Inferior parietal cortex (tissue), 1 donor: ENCODE results near the gene ITPRID1.
A peak's percentile ranks its signal among the peaks of the same experiment; 100 is the strongest.
"Not testable (repeated sequence)": the region's sequence is repeated elsewhere in the genome, so short reads cannot be mapped to it uniquely, and the experiment has no call there.

Experiments used
- DNase-seq: peaks from one replicate; pipeline ENCODE4 v3.0.0-alpha.2; 2016; ENCODE audit errors: extremely low spot score

Gene ITPRID1

GRCh38 chr7:31513790-31514189 is at the start of gene ITPRID1:
TSS of gene ITPRID1 (plus strand) at chr7:31514090. CDS start at chr7:31553025, 38,935 bp downstream.
- no peak for DNase-seq

DNA sequence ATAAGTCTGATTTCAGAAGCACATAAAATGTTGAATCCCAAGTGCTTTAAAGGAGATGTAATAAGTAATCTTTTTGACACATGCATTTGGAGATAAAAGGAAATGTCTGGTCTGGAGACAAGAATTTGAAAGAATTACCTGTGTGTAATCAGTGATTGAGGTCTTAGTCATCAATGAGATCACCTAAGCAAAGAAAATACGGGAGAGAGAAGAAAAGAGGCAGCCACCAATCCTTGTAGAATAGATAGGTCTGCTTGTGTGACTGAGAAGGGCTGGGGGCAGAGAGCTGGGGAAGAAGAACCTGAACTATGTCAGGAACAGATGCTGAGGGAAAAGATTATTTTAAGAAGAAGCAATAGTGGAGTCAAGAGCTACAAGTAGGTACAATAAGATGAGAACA is 49.3 kb upstream of the ITPRID1 start:
- DNase-seq, result no peak

- DNase-seq, result no peak
Measured at GRCh38 chr7:31465285-31465684, 48.6 kb upstream of the ITPRID1 start.

DNA sequence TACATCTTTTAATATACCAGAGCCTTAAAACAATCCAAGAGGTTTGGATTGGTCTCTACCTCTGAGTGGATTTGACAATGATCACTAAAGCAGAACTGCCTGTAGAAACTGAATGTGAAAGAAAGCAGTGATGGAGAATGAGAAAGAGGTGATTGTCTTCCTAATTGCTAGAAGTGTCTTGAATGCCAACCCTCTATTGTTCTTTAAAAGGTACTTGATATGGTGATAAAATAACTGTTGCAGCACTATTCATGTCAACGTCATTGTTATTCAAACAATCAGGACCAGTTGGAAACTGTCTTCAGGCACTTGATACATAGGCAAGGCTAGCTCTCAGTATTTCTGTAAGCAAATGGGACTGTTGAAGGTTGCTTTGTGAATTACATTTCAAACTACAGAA is 47.9 kb upstream of the ITPRID1 start:
- no peak for DNase-seq

- not testable (repeated sequence) for DNase-seq
Measured at GRCh38 chr7:31470883-31471282, 43.0 kb upstream of the ITPRID1 start.

DNA sequence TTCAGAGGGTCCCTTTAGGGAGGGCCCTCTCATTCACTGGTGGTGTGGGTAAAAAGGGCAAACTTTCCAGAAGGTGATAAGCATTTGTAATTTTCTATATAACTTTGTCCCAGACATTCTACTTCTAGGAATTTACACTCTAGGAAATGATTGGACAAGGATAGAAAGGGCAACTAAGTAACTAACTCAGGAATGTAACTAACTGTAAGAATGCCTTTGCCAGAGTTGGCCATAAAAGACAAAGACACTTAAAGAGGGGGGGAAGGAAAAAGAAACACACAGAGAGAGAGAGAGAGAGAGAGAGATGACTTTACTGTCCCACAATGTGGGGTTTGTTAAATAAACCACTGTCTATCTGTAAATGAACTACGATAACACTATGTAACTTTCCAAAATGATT is 38.5 kb upstream of the ITPRID1 start:
- no peak for DNase-seq

DNA sequence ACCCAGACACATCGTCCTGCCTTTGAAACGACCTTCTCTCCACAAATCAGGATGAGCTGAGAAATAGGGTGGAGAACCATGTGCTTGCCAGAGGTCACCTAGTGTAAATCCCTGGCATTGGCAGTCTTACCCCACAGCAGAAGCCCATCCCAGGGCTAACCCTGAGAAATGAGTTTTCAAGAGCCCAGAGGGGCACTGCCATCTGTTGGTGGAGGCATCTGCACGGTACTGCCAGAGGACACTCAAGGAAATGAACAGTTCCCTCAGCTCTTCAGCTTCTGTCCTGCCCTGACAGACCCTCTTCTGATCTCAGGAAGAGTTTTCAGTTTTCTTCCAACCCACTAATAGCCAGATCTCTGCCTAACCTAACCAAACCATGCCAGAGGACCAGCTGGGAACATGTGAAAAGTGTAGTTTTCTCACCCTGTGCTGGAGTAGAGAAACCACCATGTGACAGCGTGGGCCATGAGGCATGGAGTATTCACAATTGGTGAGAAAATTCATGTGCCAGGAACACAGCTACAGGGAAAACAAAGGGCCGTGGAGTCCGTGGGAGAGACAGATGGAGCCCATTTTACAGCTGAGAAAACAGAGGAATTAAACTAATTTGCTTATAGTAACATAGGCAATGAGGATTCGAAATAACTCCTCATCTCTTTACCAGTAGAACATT is 37.7 kb upstream of the ITPRID1 start:
- DNase-seq, result no peak

- DNase-seq, result no peak
Measured at GRCh38 chr7:31476941-31477677, 36.8 kb upstream of the ITPRID1 start.

DNA sequence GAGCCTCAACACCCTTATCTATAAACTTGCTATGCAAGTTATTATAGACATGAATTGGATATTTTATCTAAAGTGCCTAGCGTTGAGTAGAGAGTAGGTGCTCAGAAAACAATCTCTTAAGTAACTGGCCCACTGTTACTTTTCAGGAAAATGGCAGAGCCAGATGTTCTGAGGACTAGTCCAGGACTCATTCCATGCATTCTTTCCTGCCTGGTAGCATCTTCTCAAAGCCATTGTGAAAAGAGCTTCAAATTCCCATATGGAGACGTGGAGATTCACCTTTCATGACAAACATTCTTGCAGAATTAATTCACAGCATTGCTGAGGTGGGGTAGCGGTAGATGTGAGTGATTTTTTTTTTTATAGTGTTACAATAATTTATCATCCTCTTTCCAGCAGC is 35.9 kb upstream of the ITPRID1 start:
- DNase-seq, result no peak

- no peak for DNase-seq
Measured at GRCh38 chr7:31478721-31479120, 35.2 kb upstream of the ITPRID1 start.

GRCh38 chr7:31487071-31487470 is 26.8 kb upstream of the ITPRID1 start:
- DNase-seq, result peak; percentile 38

- DNase-seq, result no peak
Measured at GRCh38 chr7:31487476-31487875, 26.4 kb upstream of the ITPRID1 start.

- peak; percentile 65 for DNase-seq
Measured at GRCh38 chr7:31488562-31489203, 25.2 kb upstream of the ITPRID1 start.

DNA sequence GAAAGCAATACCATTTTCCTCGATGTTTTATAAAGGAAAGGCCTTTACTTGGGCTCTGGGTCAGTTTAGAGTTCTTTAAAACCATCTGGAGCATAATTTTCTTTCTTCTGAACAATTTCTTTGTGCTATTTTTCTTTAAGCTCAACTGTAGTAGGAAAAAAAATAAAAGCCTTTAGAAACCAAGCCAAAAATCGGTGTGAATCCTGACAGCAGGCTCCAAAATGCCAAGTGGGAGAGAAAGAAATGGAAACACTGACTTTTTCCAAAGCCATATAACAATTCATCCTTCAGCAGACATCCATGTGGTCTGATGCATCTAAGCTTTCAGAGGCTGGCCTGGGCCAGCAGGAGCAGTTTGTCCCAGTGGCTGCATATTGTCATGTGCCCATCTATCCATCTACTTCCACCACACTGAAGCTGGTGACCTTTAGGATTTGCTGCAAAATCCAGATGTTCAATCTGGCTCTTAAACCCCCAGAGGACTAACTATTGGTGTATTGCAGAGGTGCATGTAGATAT is 23.0 kb upstream of the ITPRID1 start:
- peak; percentile 48 for DNase-seq

GRCh38 chr7:31492086-31492485 is 21.8 kb upstream of the ITPRID1 start:
- no peak for DNase-seq

- no peak for DNase-seq
Measured at GRCh38 chr7:31493714-31494181, 20.1 kb upstream of the ITPRID1 start.

- no peak for DNase-seq
Measured at GRCh38 chr7:31494421-31494820, 19.5 kb upstream of the ITPRID1 start.

- DNase-seq, result no peak
Measured at GRCh38 chr7:31495653-31496052, 18.2 kb upstream of the ITPRID1 start.

DNA sequence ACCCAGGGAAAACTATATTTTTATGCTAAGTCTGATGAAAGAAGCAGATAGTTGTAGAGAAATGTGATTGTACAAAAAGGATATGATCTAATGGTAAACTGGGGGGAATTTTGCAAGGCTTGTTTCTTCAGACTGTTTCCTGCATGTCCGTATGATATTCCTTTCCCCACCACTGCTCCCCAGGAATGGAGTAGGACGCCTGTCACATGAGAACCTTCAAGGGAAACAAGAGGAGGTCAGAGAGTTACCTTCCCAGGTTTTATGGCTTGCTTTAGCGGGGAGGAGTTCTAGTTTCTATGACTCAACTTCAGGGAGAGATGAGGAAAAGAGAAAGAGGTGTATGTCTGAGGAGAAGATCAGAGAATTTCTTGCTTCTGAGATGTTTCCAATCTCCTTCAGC is 16.4 kb upstream of the ITPRID1 start:
- no peak for DNase-seq

DNA sequence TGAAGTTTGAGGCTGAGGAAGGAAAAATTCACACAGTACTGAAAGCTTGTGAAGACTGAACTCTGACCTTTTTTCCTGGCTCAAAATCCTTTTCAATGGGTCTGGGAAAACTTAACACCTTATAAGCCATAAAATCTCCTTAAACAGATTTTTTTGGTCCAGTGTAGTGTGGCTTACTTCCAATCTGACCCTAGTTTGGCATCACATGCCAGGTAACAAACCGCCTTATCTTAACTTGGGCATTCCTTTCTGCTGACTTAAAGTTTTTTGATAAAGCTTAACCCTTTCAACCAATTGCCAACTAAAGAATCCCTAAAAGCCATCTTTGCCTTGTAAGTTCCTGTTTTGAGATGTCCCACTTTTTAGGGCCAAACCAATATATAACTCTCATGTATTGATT is 13.2 kb upstream of the ITPRID1 start:
- no peak for DNase-seq

- no peak for DNase-seq
Measured at GRCh38 chr7:31508823-31509222, 5.1 kb upstream of the ITPRID1 start.

- no peak for DNase-seq
Measured at GRCh38 chr7:31512166-31512565, 1.7 kb upstream of the ITPRID1 start.
